ENCODE data around the gene PNPLA8. TPM values are rescaled to one million over a fixed set of nuclear protein-coding genes. Genes with fewer than 3 reads are reported as not detected.

The PNPLA8 gene
- total RNA-seq, 2 donors from 2014 or later = 15.0 to 16.8 TPM

- H3K4me3 ChIP-seq = peak within 1 kb of the TSS; percentile 52 to 97
- no peaks in the 10 kb centered on the region for H3K36me3 ChIP-seq (replicated peaks in 1 of 2; ENCODE audit: insufficient read depth in 1 of 2, low read depth in 2 of 2)
- H3K4me1 ChIP-seq = peaks cover 54% of the 10 kb centered on the region
- intact Hi-C loops (cut with DNase I) = no loop called here
- 0% methylated on average over 22 to 65 of the region's 65 CpGs for WGBS, 2 donors
- H3K9me3 ChIP-seq = no peaks in the 10 kb centered on the region
- no peaks in the 10 kb centered on the region for H3K27me3 ChIP-seq
- DNase-seq = peak; percentile 99
- TF ChIP-seq CTCF (IDR thresholded peaks at IDR 0.05) = peak in 2 of 7 experiments; percentile 25 to 33
- peak; percentile 99 to 100 (median 100) for TF ChIP-seq POLR2A (IDR thresholded peaks at IDR 0.05)
- ATAC-seq = peak; percentile 96
- H3K27ac ChIP-seq = peak within 1 kb of the TSS; percentile 87 to 99 (median 99)
Observed at GRCh38 chr7:108569381-108570145, 43.6 kb upstream of the PNPLA8 start, which contains the start of the genes DNAJB9 and THAP5. Gene DNAJB9 (plus strand): TSS chr7:108569874. CDS start chr7:108571727, 1,853 bp downstream. Gene THAP5 (minus strand): TSS chr7:108569706. CDS start chr7:108569569, 137 bp downstream.

GRCh38 chr7:108568801-108569380 is 43.0 kb upstream of the PNPLA8 start:
- intact Hi-C loops (cut with DNase I) = no loop called here
- Histone ChIP-seq H3K4me3 (peak overlapping the region; percentile 52 to 64), H3K27me3 (no peaks in the 10 kb centered on the region), H3K9me3 (no peaks in the 10 kb centered on the region), H3K27ac (peak overlapping the region; percentile 87 to 99 (median 99)), H3K4me1 (peaks cover 48% of the 10 kb centered on the region), H3K36me3 (replicated peaks in 1 of 2; ENCODE audit: insufficient read depth in 1 of 2, low read depth in 2 of 2) (peaks cover 0 to 2% of the 10 kb centered on the region in 2 donors)
- no peak for ATAC-seq
- no peak for DNase-seq
- 2 to 6% methylated on average over 24 of the region's 24 CpGs for WGBS, 2 donors
- TF ChIP-seq POLR2A (IDR thresholded peaks at IDR 0.05) (no peak), CTCF (IDR thresholded peaks at IDR 0.05) (no peak)

- Histone ChIP-seq H3K27ac (no peak overlapping the region), H3K36me3 (replicated peaks in 1 of 2; ENCODE audit: insufficient read depth in 1 of 2, low read depth in 2 of 2) (peaks cover 0 to 2% of the 10 kb centered on the region in 2 donors), H3K9me3 (no peaks in the 10 kb centered on the region), H3K4me1 (peaks cover 23% of the 10 kb centered on the region), H3K27me3 (no peaks in the 10 kb centered on the region), H3K4me3 (no peak overlapping the region)
- TF ChIP-seq POLR2A (IDR thresholded peaks at IDR 0.05) (no peak), CTCF (IDR thresholded peaks at IDR 0.05) (no peak)
- ATAC-seq (no peak), DNase-seq (no peak)
- intact Hi-C loops (cut with DNase I) = no loop called here
Observed at GRCh38 chr7:108565987-108566386, 40.1 kb upstream of the PNPLA8 start.

GRCh38 chr7:108561047-108561619 is 35.2 kb upstream of the PNPLA8 start:
- no peak overlapping the region for H3K4me3 ChIP-seq
- H3K9me3 ChIP-seq = no peaks in the 10 kb centered on the region
- 92 to 95% methylated on average over 4 of the region's 4 CpGs for WGBS, 2 donors
- intact Hi-C loops (cut with DNase I) = no loop called here
- no peak for DNase-seq
- no peak overlapping the region for H3K27ac ChIP-seq
- peaks cover 0 to 2% of the 10 kb centered on the region in 2 donors for H3K36me3 ChIP-seq (replicated peaks in 1 of 2; ENCODE audit: insufficient read depth in 1 of 2, low read depth in 2 of 2)
- no peak for ATAC-seq
- no peaks in the 10 kb centered on the region for H3K27me3 ChIP-seq
- no peaks in the 10 kb centered on the region for H3K4me1 ChIP-seq
- TF ChIP-seq CTCF (IDR thresholded peaks at IDR 0.05) = no peak
- TF ChIP-seq POLR2A (IDR thresholded peaks at IDR 0.05) = no peak

Measured in body of pancreas (tissue), 4 donors.